Measurements from ENCODE around the gene KRTAP17-1.

KRTAP17-1 gene

DNA sequence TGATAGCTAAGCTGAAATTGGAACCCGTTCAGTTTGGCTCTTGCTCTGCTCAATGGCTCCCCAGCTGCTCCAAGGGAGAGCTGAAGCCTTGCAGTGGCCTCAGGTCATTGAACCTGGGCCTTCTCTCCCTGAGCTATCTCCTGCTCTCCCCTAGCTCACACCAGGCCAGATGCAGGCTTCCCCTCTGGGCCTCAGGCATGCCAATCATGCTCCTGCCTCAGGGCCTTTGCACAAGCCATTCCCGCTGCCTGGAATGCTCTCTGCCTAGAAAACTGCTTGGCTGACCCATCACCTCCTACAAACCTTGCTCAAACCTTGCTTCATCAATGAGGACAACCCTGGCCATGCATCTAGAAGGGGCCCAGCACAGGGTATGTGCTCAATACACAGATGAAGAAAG, 16.7 kb upstream of the KRTAP17-1 start:
- no peak for DNase-seq

DNA sequence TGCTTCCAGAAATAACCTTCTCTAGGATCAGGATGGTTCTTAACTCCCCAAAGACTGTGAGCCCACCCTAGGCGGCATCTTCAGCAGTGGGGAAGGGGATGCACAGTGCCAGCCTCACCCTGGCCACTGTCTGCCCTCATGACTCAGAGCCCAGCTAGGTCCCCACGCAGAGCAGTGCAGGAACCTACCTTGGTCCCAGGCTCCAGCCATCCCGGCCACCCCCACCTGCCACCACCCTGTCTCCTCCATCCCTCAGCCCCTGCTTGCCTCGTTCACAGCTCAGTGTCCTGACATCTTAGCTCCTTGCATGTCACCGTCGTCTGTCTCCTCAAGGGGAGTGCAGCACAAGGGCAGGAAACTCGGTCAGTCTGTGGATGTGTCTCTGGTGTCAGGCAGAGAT, 16.1 kb upstream of the KRTAP17-1 start:
- DNase-seq = no peak

DNA sequence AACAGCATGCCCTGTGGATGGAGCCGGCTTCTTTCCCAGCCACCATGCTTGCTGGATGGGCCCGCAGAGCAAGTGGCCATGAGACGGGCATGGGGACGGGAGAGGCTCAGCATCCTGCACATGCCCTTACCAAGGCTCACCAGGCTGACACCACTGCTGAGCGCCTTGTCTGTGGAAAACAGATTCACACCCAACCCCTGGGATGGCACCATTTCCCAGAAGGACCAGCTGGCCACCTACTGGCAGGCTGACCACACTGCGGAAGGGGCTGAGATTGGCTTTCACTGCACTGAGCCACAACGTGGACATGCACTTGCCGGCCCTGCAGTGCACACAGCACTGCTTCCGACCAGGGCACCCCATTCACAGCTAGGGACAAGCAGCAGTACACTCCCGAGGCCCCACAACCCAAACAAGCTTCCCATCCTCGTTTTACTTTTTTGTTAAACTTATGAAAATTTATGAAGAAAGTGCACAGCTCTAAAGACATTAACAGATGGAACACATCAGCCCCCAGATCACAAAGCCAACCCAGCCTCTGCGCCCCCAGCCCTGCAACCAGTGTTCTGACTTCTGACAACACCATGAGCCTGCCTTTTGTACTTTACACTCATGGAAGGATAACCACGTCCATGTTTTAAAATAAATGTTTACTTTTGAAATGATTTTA, 13.9 kb upstream of the KRTAP17-1 start:
- DNase-seq = peak; percentile 81

DNA sequence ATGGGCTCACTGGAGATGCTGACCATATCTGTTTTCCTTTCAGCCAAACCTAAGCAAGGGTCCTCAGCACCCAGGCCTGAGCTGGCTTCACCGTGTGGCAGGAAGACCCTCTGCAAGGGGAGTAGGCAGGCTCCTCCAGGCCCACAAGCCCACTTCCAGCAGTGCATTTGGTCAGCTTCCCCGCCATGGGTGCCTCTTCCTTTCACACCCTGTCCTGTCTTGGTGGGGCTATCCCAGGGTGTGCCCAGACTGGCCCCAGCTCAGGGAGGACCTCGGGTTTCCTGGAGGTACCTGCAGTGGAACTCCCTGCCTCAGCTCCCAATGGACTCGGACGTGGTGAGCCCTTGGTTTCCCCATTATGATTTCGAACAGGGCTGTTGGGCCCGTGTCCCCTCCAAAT, 12.7 kb upstream of the KRTAP17-1 start:
- no peak for DNase-seq

DNA sequence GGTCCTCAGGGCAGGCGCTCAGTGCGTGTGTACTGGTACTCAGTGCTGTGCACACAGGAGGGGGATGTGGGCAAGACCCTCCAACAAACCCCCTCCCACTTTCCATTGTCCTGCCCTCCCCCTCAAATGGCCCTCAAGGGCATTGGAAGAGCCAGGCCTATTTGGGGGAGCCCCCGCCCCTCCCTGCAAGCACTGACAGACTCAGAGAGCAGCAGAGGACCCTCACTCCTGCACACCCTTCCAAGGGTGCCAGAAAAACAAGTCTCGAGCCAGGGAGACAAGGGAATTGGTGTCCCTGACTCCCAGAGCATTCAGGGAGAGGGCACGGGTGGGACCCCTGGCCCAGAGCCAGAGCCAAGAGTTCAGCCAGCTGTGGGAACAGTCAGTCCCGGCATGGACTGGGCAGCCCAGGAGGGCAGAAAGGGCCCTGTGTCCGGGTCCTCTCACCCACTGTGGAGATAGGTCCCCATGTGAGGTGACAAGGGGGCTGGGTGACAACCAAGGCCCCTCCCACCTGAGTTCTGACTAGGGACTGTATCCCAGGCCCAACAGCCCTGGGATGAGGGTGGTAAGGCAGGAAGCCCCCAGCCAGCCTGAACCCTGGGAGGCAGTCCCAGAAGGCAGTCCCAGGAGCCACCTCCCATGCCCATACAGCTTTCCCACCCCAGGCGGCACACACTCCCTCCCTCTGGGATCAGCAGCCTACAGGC, 12.1 kb upstream of the KRTAP17-1 start:
- no peak for DNase-seq

DNA sequence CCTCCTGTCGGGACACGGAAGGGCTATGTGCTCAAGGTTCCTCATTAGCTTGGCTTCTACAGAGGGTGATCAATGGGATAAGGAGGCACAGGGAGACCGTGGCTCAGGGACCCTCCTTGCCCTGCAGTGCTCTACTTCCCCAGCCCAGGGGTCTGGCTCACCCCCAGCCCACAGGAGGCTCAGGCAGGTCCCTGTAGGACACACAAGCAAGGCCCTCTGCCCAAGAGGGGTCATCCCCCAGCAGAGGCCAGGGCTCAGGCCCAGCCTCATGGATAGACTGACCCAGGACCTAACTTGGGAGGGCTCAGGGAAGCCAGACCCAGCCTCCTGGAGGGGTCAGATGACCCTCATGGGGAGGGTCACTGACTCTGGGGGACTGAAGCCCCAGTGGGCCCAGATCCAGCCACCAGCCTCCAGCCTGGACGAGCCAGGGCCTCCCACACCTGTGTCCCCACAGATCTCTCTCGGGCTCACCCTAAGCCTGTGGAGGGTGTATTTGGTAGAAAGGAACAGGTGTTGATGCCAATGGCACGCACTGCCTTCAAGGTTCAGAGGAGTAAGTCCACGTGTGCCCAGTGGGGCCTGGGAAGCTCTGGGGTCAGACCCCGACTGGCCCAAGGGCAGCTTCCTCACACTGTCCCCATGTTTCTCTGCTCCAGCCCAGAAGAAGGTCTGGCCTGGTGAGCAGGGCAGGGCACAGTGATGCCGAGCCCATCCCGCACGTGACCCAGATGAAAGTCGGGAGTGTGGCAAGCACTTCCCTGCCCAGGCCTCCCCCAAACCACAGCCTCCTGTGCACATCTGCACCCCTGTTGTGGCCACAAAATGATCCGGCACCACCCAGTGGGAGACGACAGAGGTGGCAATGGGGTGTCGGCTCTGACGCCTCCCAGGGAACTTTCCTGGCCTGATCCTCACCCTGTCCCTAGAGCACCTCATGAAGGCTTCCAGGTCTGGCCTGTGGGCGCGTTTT, 10.9 kb upstream of the KRTAP17-1 start:
- DNase-seq = no peak

DNA sequence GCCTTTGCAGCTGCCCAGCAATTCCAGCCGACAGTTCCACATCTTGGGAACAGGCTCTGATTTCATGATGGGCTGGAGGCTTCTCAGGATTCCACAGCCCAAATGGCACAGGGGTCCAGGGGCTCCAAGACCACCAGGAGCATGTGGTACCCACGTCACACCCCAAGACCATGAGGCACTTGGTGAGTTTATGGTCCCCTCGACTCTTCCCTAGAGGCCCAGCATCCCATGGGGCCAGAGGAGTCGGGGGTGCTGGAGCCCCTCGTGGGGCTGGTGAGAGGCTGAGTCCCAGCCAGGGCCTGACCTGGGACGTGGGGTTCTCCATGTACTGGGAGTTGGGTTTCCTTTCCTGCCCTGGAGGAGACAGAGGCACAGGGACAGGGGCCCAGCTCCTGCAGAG, 10.1 kb upstream of the KRTAP17-1 start:
- no peak for DNase-seq

DNA sequence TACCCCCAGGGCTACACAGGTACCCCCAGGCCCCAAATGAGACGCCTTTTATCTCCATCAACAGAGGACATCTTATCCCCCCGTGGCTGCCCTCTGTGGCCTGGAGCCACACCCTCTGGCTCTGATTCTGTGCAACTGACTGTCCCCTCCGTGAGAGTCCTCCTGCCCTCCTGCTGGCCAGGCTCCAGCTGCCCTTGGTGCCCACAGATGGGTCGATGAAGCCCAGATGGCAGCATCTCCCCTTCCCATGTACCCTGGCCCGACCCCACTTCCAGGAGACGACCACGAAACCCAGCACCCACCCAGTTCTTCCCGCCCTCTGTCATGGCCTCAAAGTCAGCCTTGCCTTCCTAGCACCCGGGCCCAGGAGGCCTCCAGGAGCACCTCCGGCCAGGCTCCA, 9.6 kb upstream of the KRTAP17-1 start:
- no peak for DNase-seq

DNA sequence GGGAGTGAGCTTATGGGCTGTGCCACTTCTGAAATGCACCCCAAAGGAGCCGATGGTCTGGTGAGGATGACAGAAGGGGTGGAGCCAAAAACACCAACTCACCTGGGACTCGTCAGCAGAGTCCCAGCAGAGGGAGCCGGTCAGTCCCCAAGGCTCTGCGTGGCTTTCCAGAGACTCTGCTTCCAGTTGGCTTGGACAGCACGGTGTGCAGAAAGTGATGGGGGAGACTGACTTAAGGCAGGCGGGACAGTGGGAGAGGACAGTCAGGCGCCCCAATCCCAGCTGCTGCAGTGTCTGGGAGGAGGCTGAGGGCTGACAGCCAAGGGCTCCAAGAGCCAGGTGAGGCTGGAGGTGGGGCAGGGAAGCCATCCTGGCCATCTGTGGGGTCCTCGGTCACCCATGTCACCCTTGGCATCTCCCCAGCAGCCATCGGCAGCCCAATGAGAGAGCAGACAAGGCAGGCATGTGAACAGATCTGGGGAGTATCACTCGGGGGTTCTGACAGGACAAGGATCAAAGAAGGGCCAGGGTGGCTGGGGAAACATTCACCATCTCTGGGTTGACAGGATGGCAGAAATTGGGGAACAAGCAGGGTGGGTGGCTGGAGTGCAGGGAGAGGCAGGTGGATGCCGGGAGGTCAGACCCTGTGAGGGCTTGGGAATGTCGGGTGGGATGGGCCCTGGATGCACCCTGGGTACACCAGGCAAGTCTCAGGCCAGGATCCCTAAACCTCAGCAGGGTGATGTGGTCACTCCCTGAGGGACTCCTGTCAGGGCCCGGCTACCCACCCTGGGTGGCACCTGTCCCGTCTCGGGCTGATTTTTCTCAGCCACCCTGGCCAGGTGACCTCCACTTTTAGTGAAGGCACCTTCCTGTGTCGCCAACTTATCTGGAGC, 8.9 kb upstream of the KRTAP17-1 start:
- peak; percentile 21 for DNase-seq

DNA sequence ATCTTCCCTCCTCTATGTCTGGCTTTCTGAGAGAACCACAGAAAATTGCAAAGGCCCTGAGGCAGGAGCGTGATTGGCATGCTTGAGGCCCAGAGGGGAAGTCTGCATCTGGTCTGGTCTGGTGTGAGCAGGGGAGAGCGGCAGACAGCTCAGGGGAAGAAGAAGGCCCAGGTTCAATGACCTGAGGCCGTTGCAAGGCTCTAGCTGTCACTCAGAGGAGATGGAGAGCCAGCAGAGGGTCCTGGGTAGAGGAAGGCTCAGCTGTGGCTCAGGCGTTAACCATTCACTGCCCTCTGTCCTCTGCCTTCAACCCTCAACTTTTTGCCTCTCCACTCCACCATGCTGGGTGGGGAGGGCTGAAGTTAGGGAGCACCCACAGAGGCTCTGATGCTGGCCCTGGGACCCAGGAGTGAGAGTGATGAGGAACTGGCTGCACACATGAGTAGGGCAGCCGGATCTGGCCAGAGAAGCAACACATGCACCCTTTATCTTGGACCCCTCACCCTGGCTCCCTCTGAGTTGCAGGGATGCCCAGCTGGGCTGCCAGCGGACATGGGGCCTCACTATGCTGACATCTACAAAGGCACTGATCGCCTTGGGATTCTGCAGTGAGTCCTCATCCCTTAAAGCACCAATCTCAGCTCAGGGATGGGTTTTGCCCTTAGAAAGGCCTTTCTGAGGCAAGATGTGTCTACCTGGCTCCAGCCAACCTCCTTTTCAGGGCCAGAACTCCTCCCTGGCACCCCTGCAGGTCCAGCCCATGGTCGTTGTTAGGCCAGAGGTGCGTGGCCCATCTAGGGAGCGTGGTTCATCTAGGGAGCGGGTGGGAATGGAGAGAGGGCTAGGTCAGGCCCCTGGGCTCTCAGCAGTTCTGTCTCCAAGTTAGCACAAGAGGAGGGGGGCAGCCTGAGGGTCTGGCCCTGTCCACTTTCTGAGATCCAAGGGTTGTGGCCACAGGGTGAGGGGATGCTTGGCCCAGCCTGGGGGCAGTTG, 7.7 kb upstream of the KRTAP17-1 start:
- peak; percentile 12 for DNase-seq

DNA sequence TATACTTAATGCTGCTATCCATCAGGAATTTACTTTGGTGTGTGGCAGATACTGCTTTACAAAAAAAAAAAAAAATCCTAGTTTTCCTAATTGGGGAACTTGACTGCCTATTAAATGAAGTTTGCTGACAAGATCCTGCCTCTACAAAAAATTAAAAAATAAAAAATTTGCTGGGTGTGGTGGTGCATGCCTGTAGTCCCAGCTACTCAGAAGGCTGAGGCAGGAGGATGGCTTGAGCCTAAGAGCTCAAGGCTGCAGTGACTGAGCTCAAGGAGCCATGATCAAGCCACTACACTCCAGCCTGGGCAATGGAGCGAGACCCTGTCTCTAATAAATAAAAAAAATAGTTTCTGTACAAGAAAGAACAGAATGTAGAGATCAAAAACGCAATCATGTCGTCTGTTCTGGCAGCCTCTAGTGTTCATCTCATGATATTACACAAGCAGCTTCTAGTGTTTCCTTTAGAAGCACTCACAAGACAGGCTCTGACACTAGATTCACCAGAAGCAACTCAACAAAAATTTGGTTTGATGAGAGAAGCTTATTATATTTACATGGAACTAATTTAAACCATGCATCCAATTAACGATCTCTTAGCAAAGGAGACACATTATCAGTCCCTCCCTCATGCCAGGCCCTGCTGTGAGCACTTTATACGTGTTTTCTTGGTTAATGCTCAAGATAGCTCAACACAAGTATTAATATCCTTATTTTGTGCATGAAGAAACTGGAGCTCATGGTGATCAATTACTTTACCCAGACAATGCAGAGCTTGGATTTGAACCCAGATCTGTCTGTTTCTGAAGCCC, 6.8 kb upstream of the KRTAP17-1 start:
- peak; percentile 75 for DNase-seq

DNA sequence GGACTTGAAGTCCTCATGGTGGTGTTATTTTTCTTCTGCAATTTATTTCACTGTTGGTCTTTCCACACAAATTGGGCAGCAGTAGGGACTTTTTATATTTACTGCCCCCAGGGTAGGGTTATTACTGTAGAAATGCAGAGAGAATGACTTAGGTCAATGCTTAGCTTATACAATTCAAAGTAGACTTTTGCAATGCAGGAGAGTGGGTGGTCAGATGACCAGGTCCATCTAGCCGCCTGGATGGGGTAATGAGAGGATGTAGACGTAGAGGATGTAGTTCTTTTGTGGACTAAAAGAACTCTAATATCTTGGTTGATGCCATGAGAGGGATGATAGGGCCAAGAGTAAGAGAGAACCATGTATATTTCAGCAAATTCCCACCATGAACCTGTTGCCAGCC, 2.7 kb upstream of the KRTAP17-1 start:
- DNase-seq = no peak

DNA sequence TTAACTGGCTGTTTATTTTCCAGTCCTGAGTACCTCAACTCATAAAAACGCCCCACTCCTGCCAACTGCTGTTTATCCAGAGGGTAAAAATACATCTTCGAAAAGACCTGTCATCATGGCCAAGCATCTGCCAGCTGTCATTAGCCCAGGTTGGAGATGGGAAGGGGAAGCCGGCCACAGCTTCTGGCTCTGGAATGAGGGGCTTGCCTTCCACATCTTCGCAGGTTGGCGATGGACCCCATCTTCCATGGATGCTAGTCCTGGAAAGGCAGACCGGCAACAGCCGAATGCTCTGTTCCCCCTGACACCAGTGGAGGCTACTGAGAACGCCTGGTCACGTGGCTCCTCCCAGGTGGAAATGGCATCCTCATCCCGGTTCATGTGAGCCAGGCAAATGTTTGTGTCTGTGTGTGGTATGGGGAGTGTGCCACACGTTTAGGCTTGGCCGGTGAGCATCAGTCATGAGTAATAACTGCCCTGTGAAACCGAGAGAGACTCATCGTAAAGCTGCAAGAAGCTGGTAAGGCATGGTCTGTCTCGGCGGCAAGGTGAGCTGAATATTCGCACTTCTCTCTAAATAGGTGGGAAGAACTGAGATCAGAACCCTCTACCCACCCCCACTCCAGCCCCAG, 420 bp upstream of the KRTAP17-1 start:
- DNase-seq = no peak

DNA sequence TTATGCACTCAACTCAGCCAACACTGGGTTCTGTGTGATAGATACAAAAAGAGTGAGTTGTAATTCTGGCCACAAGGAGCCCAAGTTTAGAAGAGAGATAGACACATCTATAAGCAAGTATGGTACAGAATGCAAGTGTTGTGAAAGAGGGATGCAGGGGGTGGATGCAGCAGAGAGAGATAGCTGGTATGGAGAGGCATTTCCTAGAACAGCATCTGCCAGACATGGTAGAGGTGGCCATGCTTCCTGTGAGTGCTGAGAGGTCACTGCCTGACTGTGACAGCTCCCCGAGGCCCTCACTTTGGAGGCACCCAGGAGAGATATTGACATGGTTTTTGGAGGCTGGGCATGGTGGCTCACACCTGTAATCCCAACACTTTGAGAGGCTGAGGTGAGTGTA, 4.4 kb downstream of the KRTAP17-1 start:
- DNase-seq = no peak

DNA sequence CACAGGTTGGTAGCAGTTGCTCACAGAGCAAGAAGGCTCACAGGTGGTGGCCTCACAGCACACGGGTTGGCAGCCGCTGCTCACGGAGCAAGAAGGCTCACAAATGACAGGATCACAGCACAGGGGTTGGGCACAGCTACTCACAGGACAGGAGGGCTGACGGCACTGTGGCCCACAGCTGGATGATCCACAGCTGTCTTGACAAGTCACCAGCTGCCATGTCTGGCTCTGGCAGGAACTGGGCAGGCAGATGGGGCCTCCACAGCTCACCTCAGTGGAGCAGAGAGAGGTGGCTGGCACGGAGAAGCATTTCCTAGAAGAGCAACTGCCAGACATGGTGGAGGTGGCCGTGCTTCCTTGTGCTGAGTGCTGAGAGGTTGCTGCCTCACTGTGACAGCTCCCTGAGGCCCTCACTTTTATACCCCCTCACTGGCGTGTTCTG, 6.6 kb downstream of the KRTAP17-1 start, which contains the start of gene KRTAP16-1:
TSS of gene KRTAP16-1 (minus strand) at position 392 of the 442 bp plus-strand sequence. CDS start at position 336, 56 bp downstream.
- no peak for DNase-seq

DNA sequence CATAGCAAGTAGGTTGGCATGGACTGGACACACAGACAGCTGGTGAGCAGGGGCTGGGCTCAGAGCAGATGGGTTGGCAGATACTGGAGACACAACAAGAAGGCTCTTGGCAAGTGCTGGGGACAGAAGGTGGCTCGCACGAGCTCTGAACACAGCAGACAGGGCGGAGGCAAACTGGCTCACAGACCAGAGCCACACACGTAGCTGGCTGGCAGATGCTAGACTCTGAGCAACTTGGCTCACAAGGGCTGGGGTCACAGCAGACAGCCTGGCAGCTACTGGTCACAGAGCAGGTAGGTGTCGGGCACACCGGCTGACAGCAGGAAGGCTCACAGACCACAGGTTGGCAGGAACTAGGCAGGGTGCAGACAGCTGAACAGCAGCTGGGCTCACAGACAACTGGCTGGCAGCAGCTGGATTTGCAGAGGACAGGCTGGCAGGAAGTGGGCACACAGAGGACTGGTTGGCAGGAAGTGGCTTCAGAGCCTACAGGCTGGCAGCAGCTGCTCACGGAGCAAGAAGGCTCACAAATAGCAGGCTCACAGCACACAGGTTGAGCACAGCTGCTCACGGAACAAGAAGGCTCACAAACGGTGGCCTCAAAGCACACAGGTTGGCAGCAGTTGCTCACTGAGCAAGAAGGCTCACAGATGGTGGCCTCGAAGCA, 7.1 kb downstream of the KRTAP17-1 start:
- no peak for DNase-seq

DNA sequence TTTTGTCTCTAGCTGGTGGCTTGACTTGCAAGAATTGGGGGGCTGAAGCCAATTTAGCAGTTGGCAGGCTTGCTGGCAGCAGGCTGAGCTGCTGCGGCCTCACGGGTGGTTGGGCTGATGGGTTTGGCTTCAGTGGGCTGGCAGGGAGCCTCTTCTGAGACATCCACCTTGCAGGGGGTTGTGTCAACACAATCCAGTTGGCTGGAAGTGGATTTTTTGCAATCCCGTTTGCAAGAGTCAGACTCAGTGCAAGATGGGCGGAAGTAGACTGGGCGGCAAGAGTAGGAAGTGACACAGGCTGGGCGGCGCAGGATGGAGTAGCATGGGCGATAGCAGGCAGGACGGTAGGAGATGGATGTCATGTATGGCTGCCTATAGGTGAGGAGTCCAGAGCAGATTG, 7.9 kb downstream of the KRTAP17-1 start:
- DNase-seq = no peak

DNA sequence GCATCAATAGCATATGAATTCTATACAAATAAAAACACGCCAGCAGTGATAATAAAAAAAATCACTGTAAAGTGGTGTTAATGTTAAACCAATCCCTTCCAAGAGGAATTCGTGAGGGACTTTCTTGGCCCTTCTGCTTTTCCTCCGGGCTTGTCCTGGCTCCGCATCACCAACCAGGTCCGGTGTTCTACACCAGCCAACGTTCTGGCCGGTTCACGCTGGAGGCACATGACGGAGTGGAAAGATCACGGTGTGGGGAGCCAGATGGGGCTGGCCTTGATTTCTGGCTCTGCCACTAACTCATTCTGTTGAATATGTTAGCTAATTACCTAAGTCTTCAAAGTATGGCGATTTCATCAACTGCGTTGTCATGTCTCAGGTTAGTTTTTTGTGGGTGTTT, 11.4 kb downstream of the KRTAP17-1 start:
- DNase-seq = no peak

DNA sequence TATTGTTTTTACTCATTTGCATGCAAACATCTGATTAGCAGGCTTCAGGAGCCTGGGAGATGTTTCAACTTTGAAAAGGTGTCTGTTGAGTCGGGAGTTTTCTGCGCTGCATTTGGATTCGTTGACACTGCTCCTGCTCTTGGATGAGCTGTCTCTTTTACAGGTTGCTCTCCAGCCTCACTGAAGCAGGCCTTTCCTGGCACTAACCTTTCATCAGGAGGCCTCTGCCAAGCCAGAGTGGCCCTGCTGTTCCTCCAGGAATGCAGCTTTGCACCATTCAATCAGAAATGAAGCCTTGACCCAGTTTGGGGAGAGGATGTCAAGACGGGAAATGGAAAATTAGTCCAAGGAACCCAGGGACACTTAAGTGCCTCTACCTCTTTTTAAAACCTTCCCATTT, 12.5 kb downstream of the KRTAP17-1 start:
- DNase-seq = no peak
